K562 (cell line): ENCODE data around the gene ADAMTS7. TPM values are rescaled to one million over a fixed set of nuclear protein-coding genes. Genes with fewer than 3 reads are reported as not detected.

Source experiments
- CBFB ChIP-seq: sonication (generic); formaldehyde crosslinking; IDR thresholded peaks from 2 replicates; pipeline ENCODE4 v1.4.0; 2020; ENCODE audit warnings: mild to moderate bottlenecking, missing genetic modification reagents
- CREBBP ChIP-seq: IDR thresholded peaks from one replicate; pipeline ENCODE4 v1.6.1; 2012; ENCODE audit warnings: low read depth, mild to moderate bottlenecking, control low read depth, inconsistent platforms, low read length
- CTBP1 ChIP-seq: fragments of 450-650 bp; IDR thresholded peaks from 2 replicates; pipeline ENCODE4 v1.6.1; 2016; ENCODE audit warnings: borderline replicate concordance
- CTCFL ChIP-seq: IDR thresholded peaks from 2 replicates; pipeline ENCODE4 v1.6.1; 2011; ENCODE audit warnings: borderline replicate concordance, low read depth, mild to moderate bottlenecking, moderate library complexity, low read length; ENCODE audit not compliant: insufficient read depth, poor library complexity, severe bottlenecking
- ETV5 ChIP-seq: sonication (generic); formaldehyde crosslinking; IDR thresholded peaks from 2 replicates; pipeline ENCODE4 v1.4.0; 2020; ENCODE audit warnings: low read depth, mild to moderate bottlenecking, missing genetic modification reagents
- ETV6 ChIP-seq, 3 experiments: fragments of 150-350 bp in 1 of 3; sonication (generic) in 1 of 3; formaldehyde crosslinking in 1 of 3; IDR thresholded peaks; 2 replicates each; pipeline versions ENCODE4 v1.6.1 to v1.8.0; 2014 to 2022; ENCODE audit warnings: borderline replicate concordance in 2 of 3, low read depth in 2 of 3, antibody characterized with exemption in 1 of 3, low read length in 1 of 3, mild to moderate bottlenecking in 1 of 3, missing genetic modification reagents in 1 of 3
- FUS ChIP-seq: fragments of 200-400 bp; formaldehyde crosslinking; optimal IDR thresholded peaks from 2 replicates; pipeline ENCODE3; 2017; ENCODE audit warnings: low read depth, low read length
- HEY1 ChIP-seq: fragments of 250-450 bp; sonication (Bioruptor Pico); IDR thresholded peaks from 2 replicates; pipeline ENCODE4 v1.5.0; 2020; ENCODE audit warnings: mild to moderate bottlenecking, moderate library complexity, borderline replicate concordance
- HINFP ChIP-seq: fragments of 450-650 bp; conservative IDR thresholded peaks from 2 replicates; pipeline ENCODE4 v1.6.1; 2016; ENCODE audit warnings: missing genetic modification characterization, low read depth, mild to moderate bottlenecking, control low read depth, missing compliant biosample characterization
- KLF10 ChIP-seq: fragments of 250-450 bp; sonication (Bioruptor Pico); IDR thresholded peaks from 2 replicates; pipeline ENCODE4 v1.6.1; 2021; ENCODE audit warnings: matching md5 sums
- MAFF ChIP-seq: IDR thresholded peaks from 2 replicates; pipeline ENCODE4 v1.6.1; 2012; ENCODE audit warnings: low read length, improper control_type of control experiment
- PML ChIP-seq: IDR thresholded peaks from 2 replicates; pipeline ENCODE4 v1.6.1; 2012; ENCODE audit warnings: low read length, inconsistent platforms
- PPARD ChIP-seq: fragments of 250-450 bp; sonication (Bioruptor Pico); IDR thresholded peaks from 2 replicates; pipeline ENCODE4 v1.8.0; 2022; ENCODE audit warnings: inconsistent platforms, mild to moderate bottlenecking, moderate library complexity
- RBM22 ChIP-seq: fragments of 200-400 bp; formaldehyde crosslinking; IDR thresholded peaks from 2 replicates; pipeline ENCODE4 v1.6.1; 2018; ENCODE audit warnings: low read length, low read depth; ENCODE audit not compliant: poor library complexity, severe bottlenecking
- SMARCA5 ChIP-seq: fragments of 450-650 bp; IDR thresholded peaks from 2 replicates; pipeline ENCODE4 v1.6.1; 2016
- TAF1 ChIP-seq: IDR thresholded peaks from 2 replicates; pipeline ENCODE4 v1.6.1; 2011; ENCODE audit warnings: mild to moderate bottlenecking, low read length, moderate library complexity; ENCODE audit not compliant: insufficient read depth, control insufficient read depth, severe bottlenecking; ENCODE audit errors: extremely low read depth
- ZKSCAN3 ChIP-seq: fragments of 250-450 bp; sonication (Bioruptor Pico); IDR thresholded peaks from 2 replicates; pipeline ENCODE4 v1.4.0; 2020
- ZNF121 ChIP-seq: sonication (generic); formaldehyde crosslinking; conservative IDR thresholded peaks from 2 replicates; pipeline ENCODE4 v1.8.0; 2022; ENCODE audit warnings: missing genetic modification reagents
- ZNF232 ChIP-seq: sonication (generic); formaldehyde crosslinking; IDR thresholded peaks from 2 replicates; pipeline ENCODE4 v1.8.0; 2022; ENCODE audit warnings: mild to moderate bottlenecking, missing genetic modification reagents
- ZNF282 ChIP-seq: sonication (generic); formaldehyde crosslinking; IDR thresholded peaks from 2 replicates; pipeline ENCODE4 v1.8.1; 2023; ENCODE audit warnings: missing genetic modification reagents
- ZNF695 ChIP-seq: fragments of 450-650 bp; formaldehyde crosslinking; IDR thresholded peaks from 2 replicates; pipeline ENCODE4 v1.4.0; 2020; ENCODE audit warnings: mild to moderate bottlenecking, moderate library complexity
- polyA plus RNA-seq, 8 experiments: library from polyadenylated mRNA; depleted of rRNA in 4 of 8; stranded (reverse) in 5 of 8; unstranded in 3 of 8; fragments of >200 nt; fragmentation: Nextera tagmentation in 2 of 8; fragmentation: Illumina TruSeq in 1 of 8; extraction: Ambion mirVana in 2 of 8; extraction: Trizol in 1 of 8; gene quantifications; 2 replicates each; pipeline versions ENCODE4 v1.2.1 to v1.2.3, GENCODE V29; 2011 to 2014; ENCODE audit warnings: inconsistent platforms in 1 of 8, missing spikeins in 1 of 8
- total RNA-seq, 7 experiments: library from RNA; depleted of rRNA in 6 of 7; stranded (reverse); fragments of >200 nt in 6 of 7; fragmentation: Illumina TruSeq in 2 of 7; extraction: Trizol in 2 of 7; gene quantifications; 2 replicates each; pipeline versions ENCODE4 v1.2.1 to v1.2.3, GENCODE V29; 2011 to 2021; ENCODE audit warnings: low replicate concordance in 1 of 7

The ADAMTS7 gene
- total and polyA plus RNA-seq, 9 of the 15 experiments (the other 6 are each of a cell fraction or from before 2014, with no cell fraction given), result 0.05 to 0.07 TPM; not detected in 7

DNA sequence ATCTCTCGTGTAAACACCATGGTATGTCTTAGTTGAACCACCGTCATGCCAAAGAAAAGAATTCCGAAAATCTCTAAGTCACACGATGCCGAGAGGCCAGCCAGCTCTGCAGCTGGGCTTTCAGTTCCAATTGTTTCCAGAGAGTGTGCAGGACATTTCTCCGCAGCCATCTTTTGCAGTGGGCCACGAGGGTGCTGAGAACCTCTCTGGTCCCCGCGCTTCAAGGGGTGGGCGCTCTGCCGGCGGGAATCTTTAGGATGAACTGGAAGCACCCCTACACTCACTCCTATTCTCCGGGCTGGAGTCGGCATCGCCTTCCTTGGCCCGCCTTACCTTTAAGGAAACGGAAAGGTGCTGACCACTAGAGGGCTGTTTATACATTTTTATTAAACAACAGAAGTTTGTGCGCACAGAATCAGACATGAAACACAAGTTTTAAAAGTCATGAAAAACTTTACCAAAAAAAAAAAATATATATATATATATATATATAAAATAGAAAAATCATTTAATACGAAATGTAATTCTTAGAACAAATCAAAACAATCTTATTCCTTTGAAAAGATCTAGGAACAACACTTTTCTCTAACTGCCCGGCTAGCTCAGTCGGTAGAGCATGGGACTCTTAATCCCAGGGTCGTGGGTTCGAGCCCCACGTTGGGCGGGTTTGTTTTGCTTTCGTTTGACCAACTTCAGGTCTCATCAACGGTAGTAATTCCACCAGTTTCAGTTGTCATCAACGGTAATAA is 48.9 kb upstream of the ADAMTS7 start (continued):
- no peak for TF ChIP-seq MAFF
- TF ChIP-seq CBFB (CRISPR knock-in tag), result no peak
- peak; percentile 30 for TF ChIP-seq CTCFL
- TF ChIP-seq FUS, result no peak
- no peak for TF ChIP-seq ZNF695 (CRISPR knock-in tag)
- no peak for TF ChIP-seq CTBP1
- no peak for TF ChIP-seq PPARD (CRISPR knock-in tag)
- no peak for TF ChIP-seq HINFP (tag)
- TF ChIP-seq TAF1, result peak; percentile 18
- no peak for TF ChIP-seq ZKSCAN3 (CRISPR knock-in tag)
- TF ChIP-seq ZNF232 (CRISPR knock-in tag), result no peak
- TF ChIP-seq ZNF282 (CRISPR knock-in tag), result no peak
- peak; percentile 61 for TF ChIP-seq RBM22
- TF ChIP-seq ETV6 (IDR thresholded peaks at IDR 0.05; ENCODE audit: borderline replicate concordance in 1 of 2, low read depth in 2 of 2, low read length in 1 of 2), result no peak
- no peak for TF ChIP-seq ETV6 (CRISPR knock-in tag; IDR thresholded peaks at IDR 0.05; ENCODE audit: borderline replicate concordance)
- TF ChIP-seq SMARCA5, result no peak
- TF ChIP-seq CREBBP, result no peak
- no peak for TF ChIP-seq HEY1 (CRISPR knock-in tag)
- TF ChIP-seq ZNF121 (CRISPR knock-in tag), result no peak
- TF ChIP-seq KLF10, result no peak
- no peak for TF ChIP-seq PML
- no peak for TF ChIP-seq ETV5 (CRISPR knock-in tag)
